ENCODE data around the gene OPRL1.
A peak's percentile ranks its signal among the peaks of the same experiment; 100 is the strongest.

The OPRL1 gene

DNA sequence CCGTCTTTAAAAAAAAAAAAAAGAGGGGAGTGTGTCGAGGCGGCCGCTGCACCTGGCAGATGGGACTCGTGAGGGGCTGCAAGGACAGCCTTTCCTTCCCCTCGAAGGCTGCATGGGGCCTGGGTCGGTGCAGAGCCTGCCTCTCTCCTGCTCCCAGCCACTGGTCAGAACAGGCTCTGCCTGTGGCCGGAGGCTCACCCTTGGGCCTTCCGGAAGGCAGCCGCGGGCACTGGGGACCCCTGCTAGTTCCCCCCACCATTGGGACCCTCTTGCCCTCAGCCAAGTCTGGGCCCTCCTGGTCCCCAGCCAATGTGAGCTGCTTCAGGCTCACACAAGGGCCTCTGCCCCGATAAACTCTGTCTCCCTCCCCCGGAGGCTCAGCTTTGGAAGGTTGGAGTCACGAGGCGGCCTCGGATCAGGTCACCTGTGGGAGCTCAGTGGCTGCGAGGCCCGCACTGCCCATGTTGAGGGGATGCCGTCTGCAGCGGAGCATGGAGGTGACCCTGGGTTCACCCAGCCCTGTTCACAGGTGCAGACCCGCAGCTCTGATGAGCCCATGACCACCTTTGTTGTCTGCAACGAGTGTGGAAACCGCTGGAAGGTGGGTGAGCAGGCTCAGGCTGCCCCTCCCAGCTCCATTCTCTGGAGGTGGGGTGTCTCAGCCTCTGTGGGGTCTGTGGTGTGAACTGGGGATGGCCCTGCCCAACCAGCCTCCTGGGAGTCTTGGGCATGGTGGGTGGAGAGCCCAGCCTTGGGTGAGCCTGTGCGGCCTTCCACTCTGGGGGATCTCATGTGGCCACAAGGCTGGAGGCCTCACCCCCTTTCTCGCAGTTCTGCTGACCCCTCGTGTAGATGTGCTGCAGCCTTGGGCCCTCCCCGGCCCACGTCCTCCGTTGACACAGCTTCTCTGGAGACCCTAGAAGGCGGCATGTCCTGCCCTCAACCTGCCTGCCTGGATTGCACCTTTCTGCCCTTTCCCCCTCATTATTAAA is 8.2 kb upstream of the OPRL1 start:
- no peak for DNase-seq (ENCODE audit: low read depth in 3 of 3)

DNA sequence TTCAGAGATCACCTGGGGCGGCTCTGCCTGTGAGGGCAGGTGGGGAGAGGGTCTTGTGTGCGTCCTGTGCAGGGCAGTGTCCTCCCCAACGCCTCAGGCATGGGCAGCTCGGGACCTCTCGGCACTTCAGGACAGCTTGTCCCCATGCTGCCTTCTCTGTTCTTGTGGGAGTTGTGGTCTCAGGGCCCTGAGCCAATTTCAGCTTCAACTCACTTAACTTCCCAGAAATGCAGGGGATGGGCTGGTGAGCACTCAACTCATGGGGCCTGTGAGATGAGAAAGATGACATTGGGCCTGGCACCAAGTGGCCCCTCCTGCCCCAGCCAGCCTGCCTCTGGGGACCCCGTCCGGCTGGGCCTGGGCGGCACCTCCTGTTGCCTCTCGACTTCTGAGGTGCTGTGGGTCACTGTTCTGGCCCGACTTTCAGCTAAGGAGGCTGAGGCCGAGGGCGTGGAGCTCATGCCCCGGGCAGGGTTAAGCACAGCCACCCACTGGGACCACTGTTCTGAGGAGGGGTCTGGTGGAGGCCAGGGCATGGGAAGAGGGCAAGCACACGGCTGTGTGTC is 7.3 kb upstream of the OPRL1 start:
- DNase-seq (ENCODE audit: low read depth in 3 of 3): no peak

DNA sequence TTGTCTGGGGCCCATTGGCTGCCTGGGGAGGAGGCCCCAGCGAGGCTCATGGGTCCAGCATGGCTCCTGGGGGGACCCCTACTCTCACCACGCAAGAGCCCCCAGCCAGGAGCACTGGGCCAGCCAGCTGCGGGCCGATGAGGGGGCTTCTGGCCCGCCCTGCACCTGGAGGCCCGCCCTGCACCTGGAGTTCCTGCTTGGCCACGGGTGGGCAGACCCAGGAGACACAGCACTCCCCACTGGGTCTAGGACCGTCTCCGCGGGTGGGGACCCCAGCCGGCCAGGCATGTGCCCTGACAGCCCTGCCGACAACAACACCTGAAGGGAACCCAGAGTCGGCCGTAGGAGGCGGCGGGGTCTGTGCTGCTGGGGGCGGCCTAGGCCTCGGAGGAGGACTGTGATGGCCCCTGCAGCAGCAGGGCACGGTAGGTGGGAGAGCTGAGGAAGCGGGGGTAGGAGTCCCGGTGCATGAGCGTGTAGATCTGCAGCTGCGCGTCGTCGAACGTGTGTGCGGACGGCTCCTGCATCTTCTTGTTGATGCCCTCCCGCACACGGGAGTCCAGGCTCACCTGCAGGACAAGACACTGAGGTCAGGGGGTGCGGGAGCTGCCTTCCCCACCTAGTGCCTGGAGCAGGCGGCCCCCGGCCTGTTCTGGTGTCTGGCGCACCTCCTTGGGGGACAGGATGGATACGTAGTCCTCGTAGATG is 6.3 kb upstream of the OPRL1 start:
- no peak for DNase-seq (ENCODE audit: low read depth in 3 of 3)

DNA sequence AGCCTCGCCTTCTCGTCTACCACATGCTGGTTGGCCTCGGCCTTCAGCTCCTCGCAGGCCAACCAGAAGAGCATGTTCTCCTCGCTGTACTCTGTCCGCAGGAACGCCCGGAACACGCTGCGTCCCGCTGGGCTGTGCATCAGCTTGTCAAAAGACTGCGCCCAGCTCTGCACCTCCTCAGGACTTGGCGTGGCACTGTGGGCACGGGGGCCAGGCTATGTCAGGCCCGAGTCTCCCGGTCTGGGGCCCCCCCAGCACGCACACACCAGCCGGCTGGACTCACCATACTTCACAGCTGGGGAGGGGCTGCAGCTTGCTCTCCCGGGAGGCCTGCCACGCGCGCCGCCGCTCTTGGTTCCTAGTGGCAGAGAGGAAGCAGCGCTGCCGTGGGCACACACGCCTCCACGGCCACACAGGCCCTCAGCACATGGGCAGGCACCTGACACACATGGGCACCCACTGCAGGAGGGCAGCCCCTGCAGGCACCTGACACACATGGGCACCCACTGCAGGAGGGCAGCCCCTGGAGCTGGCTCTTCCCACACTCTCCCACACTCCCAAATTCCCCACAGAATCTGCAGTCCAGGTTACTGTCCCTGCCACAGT is 5.6 kb upstream of the OPRL1 start:
- DNase-seq (ENCODE audit: low read depth in 3 of 3): no peak

DNA sequence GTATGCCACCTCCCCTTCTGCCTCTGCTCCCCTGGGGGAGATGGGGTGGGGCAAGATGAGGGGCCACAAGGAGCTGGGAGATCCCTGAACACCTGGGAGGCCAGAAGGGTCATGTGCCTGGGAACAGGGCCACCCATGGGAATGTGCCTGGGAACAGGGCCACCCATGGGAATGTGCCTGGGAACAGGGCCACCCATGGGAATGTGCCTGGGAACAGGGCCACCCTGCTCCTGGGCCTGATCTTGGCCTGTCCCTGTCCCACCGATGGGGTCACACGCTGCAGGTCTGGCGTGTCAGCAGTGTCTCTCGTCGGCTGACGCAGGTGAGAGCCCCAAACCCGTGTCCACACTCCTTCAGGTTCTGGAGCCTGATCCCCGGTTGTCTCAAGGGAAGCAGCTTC is 4.9 kb upstream of the OPRL1 start:
- DNase-seq (ENCODE audit: low read depth in 3 of 3): no peak

DNA sequence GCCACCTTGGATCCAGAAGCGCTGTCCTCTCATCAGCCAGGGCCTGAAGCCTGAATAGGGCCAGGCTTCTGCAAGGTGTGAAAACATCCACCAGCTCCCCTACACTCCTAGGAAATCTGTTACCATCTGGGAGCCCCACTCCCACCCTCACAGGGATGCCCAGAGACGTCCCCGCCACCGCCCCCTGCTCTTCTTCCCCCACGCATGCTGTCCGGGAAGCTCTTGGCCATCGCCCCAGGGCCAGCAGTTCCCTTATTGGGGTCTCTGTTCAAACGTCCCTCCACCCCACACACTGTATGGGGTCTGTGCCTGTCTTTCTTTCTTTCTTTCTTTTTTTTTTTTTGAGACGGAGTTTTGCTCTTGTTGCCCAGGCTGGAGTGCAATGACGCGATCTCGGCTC is 4.3 kb upstream of the OPRL1 start:
- DNase-seq (ENCODE audit: low read depth in 3 of 3): no peak

DNA sequence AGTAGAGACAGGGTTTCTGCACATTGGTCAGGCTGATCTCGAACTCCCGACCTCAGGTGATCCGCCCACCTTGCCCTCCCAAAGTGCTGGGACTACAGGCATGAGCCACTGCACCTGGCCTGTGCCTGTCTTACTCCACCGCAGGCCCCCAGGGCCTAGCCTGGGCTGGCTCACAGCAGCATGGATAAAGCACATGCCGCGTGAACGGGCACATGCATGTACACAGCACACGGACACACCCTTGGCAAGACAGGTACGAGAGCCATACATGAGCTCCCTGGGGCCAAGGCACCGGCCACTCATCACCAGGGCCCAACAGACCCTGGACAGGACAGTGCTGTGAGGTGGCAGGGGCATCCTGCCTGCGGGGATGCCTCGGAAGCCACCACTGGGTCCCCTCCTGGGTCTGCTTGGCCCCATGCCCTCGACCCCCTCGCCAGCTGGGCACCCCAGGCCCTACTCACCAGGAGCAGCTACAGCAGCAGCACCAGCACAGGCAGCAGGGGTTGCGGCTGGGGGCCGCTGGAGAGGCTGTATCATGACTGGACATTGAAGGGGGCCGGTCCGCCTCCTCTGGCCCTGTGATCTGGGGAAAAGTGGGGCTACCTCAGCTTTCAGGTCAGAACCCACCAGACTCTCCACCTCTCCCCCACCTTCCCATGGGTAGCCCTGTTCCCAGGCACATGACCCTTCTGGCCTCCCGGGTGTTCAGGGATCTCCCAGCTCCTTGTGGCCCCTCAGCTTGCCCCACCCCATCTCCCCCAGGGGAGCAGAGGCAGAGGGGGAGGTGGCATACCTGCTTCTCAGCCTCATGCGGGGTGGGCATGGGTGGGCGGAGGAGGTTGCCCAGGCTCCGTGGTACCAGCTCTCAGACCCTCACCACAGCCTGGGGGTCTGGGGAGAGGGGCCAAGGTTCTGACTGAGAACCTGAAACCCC is 3.6 kb upstream of the OPRL1 start:
- DNase-seq (ENCODE audit: low read depth in 3 of 3): no peak

DNA sequence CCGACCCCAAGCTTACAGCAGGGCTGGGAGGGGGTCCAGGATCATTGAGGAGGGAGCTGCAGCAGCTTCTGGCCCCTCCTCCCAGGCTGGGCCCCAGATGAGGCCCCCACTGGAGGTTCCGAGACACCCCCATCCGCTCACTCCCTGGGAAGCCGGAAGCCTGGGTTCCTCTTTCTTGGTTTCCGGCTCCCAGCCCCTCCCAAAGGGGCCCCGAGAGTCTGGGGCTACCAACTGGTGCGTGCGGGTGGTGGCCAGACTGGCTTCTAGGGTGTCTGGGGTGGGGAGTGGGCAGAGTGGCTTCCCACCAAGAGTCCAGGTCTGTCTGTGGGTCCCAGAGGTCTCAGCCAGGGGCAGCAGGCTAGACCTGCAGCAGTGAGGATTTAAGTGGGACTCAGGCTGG is 2.8 kb upstream of the OPRL1 start:
- peak in 1 of 3 experiments; percentile 55 for DNase-seq (ENCODE audit: low read depth in 3 of 3)

DNA sequence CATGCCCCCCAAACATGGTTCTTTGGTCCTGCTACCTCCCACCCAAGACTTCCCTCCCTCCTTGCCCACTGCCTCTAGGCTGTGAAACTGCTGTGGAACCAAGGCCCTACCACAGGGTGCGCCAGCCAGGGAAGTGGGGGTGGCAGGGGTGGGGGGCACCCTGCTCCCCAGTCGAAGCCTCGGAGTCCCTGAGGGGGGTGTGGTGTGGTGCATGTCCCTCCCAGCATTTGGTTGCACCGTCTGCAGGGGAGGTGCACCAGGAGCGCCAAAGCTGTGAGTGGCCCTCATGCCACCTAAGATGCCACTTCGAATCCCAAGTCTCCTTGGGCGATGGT is 2.4 kb upstream of the OPRL1 start:
- DNase-seq (ENCODE audit: low read depth in 3 of 3): no peak

DNA sequence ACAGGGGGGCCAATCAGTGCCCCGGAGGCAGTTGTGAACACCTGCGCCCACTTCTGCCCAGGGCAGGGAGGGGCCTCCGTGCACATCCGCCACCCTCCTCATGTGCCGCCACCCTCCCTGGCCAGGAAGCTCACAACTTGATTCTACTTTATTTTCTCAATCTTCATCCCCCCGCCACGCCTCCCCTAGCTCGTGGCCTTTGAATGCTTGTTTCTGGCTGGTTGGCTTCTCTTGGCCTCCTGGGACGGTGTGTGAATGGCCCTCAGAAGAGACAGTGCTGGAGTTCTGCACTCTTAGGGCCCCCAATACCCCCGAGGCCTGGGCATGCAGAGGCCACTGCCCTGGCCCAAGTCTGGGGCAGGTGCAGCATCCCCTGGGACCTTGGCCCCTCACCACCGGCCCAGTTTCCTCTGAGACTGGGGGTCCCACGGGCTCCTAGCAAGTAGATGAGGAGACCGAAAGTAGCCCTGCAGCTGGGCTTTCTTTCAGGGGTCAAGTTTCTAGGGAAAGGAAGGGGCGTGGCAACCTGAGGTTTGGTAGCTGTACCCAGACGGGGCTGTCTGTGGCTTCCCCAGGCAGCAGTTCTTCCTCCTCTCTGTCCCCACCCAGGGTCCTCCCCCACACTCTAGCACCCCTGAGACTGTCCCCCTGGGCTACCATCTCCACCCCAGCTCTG is 1.9 kb upstream of the OPRL1 start:
- DNase-seq (ENCODE audit: low read depth in 3 of 3): no peak

DNA sequence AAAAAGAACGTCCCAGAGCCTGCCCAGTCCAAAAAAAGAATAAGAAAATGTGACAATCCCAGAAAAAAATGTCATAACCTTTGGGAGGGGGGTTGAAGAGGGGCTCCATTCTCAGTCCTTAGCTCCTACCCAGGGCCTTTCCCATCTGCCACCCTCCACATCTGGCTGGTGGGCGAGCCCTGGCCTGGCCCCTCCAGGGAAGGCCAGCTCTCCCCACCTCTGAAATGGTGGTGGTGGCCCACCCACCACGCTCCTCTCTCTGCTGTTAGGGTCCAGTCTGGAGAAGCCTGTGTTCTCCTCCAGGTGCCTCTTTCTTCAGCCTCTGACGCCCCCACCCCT is 979 bp upstream of the OPRL1 start:
- DNase-seq (ENCODE audit: low read depth in 3 of 3): no peak

DNA sequence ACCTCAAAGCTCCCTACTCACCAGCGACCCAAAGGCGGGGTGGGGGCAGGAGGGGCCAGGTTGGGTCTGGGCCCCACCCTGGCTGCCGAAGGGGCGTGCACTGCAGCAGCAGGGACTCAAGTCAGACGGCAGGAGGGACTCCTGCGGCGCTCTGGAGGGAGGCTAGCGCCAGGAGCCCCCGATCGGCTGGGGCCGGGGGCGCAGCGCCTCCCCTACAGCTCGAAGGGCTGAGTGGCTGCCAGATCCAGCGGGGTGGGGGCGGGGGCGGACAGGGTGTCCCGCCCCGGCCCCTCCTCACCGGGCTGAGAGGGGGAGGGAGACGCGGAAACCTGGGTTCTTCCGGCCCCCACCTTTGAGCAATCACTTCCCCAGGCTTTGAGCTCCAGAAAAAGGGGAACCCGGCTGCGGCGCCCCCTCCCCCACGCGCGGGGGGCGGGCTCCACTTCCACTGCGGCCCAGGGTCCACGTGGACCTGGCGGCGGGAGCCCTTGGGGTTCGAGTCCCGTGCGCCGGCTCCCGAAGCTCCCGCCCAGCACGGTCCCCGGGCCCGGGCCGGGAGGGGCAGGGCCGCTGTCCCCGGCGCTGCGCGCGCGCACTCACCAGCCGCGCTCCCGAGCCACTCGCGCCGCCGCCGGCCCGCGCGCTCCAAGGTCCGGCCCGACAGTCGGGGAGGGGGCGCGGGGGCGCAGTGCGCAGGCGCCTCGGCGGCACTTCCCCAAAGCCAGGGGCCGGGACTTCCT is 439 bp upstream of the OPRL1 start, which contains the start of gene RGS19:
Gene RGS19, minus strand, starts transcription at position 246 of the 740 bp plus-strand sequence. CDS start 2,632 bp downstream, outside the sequence.
- DNase-seq (ENCODE audit: low read depth in 3 of 3): peak; percentile 24 to 74 (median 43)

DNA sequence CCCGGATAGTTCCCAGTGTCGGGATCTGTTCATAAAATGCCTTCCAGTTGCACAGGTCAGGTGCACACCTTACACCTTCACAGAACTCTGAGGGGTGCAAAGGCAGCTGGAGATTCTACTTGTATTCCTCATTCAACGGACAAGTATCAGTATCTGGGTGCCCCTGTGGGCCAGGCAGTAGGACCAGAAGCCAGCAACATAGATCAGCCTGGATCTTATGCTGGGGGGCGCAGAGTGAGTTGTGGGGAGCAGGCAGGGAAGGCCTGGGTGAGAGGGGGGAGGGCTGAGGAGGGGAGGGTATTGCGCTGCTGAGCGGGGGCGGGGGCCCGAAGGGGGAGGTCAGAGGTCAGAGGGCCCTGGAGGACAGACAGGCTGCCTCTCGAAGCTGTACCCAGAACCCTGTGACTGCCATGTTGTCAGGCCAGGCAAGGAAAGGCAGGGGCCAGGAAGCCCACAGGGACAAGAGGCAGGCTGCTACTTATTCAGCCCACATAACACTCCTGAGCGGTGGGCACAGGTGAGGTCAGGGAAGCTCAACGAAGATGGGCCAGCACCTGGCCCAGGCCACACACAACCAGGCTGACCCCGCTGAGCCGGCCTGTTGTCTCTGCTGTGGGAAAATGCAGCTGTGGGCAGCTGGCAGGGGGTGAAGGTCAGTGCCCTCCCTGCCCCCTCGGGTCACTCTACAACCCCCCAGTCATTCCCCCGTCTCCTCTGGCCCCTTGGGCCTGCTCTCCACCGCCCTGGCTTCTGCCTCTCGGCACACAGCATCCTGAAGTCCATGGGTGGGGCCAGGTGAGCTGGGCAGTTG is 1.1 kb downstream of the OPRL1 start:
- DNase-seq (ENCODE audit: low read depth in 3 of 3): no peak

DNA sequence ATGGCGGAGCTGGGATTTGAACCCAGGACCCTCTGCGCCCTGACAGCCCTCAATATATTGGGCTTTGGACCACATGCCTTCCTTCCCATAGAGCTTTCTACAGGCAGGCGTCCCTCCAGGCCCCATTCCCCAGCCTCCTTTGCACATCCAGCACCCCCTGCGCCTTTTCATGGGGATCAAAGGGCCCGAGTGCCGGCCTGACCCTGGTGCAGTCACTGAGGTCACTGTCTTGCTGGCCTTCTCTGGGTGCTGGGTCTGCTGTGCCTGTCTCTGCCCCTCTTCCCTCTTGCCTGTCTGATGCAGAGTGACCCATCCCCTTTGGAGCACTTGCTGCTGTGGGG is 1.7 kb downstream of the OPRL1 start:
- DNase-seq (ENCODE audit: low read depth in 3 of 3): no peak

DNA sequence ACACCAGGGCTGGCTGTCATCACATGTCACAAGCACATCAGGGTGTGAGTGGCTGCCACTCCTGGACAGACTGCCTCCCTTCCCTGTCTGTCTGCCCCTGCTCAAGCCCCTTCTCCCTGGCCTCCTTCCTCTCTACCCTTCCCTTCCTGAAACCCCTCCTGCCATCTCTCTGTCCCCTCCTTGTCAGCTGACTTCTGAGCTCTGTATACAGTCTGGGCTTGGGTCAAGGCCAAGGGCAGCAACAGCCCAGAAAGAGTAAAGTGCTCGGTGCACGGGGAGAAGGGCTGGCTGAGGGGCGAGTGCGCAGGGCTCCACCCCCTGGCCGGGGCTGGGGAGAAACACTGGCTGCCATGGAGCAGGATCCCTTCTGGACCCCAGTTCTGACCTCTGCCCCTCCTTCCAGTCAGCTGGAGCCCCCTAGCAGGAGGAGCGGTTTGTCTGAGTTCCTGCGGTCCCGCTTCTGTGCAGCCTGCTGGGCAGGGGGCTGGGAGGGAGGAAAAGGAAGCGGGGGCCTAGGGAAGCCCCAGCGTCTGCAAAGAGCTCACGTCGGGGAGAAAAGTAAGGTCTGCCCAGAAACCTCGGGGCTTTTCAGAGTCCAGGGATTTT is 2.3 kb downstream of the OPRL1 start:
- DNase-seq (ENCODE audit: low read depth in 3 of 3): no peak

DNA sequence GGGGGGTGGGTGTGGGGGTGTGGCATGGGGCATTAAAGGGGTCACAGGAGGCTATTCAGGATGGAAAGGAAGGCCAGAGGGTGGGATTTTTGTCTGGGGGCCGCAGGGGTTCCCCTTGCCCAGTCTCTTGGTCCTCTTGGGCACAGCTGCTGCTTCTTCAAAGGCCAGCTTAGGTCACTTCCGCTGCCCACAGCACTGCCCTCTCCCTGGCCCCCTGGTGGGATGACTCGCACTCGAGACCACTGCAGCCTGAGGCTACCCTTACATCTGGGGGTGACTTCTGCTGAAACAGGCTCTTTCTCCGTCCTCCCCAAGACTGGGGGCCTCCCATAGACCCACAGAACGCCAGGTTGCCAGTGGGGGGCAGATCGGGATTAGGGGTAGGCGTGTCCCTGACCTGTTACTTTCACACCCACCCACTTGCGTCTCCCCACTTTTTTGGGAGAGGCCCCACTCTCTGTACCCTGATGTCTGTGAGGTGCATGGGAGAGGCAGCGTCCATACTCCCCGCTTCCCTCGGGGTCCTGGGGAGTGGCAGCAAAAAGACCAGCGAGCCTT is 3.0 kb downstream of the OPRL1 start:
- DNase-seq (ENCODE audit: low read depth in 3 of 3): no peak

DNA sequence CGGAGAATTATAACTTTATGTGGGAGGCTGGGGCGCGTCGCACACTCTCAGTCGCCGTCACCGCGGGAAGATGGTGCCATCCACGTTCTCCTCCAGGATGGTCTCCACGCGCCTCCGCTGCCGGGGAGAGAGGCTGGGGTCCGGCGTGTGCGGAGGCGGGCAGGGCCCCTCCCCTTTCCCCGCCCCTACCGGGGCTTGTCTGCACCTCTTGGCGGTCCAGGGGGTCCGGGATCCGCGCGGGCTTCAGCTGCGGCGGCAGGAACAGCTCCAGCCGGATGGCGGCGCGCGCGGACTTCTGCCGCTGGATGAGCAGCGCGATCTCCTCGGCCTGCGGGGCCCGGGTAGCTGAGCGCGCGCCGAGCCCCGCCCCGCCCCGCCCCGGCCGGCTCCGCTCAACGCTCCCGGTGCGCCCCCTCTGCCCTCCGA is 3.5 kb downstream of the OPRL1 start:
- peak; percentile 37 to 72 (median 48) for DNase-seq (ENCODE audit: low read depth in 3 of 3)

Measured in stimulated activated CD4-positive, alpha-beta T cell treated with anti-CD3 and anti-CD28 coated beads, TNF-alpha, amount 100 ng/mL, for 24 hours (primary cell).